SH-SY5Y (cell line): ENCODE results near the gene UBR1.

Experiments used
- GATA2 ChIP-seq: IDR thresholded peaks from 2 replicates; pipeline ENCODE4 v1.6.1; 2011; ENCODE audit warnings: mild to moderate bottlenecking, low read depth, low read length
- GATA3 ChIP-seq: IDR thresholded peaks from 2 replicates; pipeline ENCODE4 v1.6.1; 2011; ENCODE audit warnings: low read depth, mild to moderate bottlenecking, low read length, moderate library complexity

GRCh38 chr15:42994546-42994945 lies 111.3 kb downstream of the UBR1 start:
- TF ChIP-seq GATA2: no peak
- TF ChIP-seq GATA3: no peak
